Embryonic facial prominence (tissue), 1 donor: ENCODE measurements around the gene SOCS7.

Experiments
- DNase-seq: peaks from one replicate; pipeline ENCODE4 v3.0.0-alpha.2; 2016; ENCODE audit errors: extremely low spot score

Gene SOCS7

DNA sequence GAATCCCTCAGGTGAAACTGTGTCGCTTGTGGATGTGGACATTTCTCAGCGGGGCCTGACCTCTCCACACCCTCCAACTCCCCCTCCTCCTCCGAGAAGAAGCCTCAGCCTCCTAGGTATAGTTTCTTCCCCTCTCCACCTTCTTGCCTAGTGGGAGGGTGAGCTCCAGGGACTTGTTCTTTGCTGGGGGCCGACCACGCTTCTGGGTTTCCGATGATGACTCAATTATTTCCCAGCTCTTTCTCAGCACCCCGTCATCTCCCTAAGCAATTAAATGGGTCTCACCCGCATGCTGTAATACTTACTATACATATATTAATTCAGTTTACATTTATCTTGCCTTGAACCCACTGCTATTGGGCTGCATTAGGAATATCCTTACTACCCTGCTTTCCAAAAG is 13.1 kb downstream of the SOCS7 start:
- no peak for DNase-seq

GRCh38 chr17:38369124-38369886 is 17.7 kb downstream of the SOCS7 start:
- no peak for DNase-seq

- no peak for DNase-seq
These were observed 27.8 kb downstream of the SOCS7 start for GRCh38 chr17:38379448-38379847.

GRCh38 chr17:38395090-38395489 is 43.4 kb downstream of the SOCS7 start:
- DNase-seq = no peak

GRCh38 chr17:38397227-38397626 is 45.6 kb downstream of the SOCS7 start:
- no peak for DNase-seq

DNA sequence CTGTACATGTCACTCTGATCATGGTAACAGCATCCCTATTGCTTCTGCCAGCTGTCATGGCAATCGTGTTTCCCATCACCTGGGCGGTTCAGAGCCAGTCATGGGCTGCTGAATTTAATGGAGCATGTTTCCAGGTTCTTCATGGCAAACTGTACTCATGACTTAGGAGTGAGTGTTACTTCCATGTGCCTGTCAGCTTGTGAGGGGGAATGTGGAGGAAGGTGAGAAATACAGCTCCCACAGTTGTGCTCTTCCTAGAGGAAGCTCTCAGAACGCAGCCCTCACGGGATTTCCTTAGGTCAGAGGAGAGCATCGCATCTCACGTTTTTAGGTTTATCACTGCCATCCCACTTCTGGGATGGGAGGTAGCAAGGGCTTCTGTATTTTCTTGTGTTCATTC is 48.6 kb downstream of the SOCS7 start:
- DNase-seq = no peak

GRCh38 chr17:38401459-38401858 is 49.8 kb downstream of the SOCS7 start:
- no peak for DNase-seq

DNA sequence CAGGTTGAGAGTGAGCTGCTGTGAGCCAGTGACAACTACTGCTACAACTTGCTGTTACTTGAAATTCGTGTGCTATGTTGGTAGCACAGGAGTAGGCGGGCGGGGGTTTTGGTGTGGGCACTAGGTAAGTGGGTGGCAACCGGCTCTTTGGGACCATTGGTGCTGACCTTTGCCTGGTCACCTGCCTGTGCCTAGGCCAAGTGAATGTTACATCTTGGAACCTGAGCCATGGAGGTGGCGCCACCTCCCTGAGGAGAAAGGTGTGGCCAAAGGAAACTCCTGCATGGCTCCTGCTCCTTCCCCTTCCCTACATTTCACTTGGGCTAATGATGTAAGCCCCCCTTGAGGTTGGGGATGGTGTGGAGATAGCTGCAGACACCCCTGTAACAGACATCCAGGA is 51.3 kb downstream of the SOCS7 start:
- no peak for DNase-seq

GRCh38 chr17:38403491-38403890 is 51.8 kb downstream of the SOCS7 start:
- no peak for DNase-seq

- DNase-seq = no peak
These were observed 52.7 kb downstream of the SOCS7 start for GRCh38 chr17:38404174-38404943.

DNA sequence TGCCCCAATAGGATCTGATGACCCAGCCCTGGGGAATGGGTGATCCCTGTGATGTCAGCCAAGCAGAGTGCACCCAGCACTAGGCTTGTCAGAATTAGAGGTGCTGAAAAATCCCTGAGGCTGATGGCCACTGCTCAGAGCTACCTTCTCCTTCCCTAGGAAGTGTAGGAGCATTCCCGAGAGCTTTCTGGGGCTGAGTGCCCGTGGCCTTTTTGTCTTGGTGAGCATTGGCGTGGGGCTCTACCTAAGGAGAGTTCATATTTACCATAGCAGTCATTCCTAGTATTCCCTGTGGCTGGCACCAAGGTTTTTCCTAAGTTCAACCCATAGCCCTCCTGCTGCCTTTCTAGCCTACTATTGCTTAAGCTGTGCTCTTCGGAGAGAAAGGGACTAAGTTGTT is 54.0 kb downstream of the SOCS7 start:
- no peak for DNase-seq

GRCh38 chr17:38410201-38410600 is 58.6 kb downstream of the SOCS7 start:
- DNase-seq = no peak

DNA sequence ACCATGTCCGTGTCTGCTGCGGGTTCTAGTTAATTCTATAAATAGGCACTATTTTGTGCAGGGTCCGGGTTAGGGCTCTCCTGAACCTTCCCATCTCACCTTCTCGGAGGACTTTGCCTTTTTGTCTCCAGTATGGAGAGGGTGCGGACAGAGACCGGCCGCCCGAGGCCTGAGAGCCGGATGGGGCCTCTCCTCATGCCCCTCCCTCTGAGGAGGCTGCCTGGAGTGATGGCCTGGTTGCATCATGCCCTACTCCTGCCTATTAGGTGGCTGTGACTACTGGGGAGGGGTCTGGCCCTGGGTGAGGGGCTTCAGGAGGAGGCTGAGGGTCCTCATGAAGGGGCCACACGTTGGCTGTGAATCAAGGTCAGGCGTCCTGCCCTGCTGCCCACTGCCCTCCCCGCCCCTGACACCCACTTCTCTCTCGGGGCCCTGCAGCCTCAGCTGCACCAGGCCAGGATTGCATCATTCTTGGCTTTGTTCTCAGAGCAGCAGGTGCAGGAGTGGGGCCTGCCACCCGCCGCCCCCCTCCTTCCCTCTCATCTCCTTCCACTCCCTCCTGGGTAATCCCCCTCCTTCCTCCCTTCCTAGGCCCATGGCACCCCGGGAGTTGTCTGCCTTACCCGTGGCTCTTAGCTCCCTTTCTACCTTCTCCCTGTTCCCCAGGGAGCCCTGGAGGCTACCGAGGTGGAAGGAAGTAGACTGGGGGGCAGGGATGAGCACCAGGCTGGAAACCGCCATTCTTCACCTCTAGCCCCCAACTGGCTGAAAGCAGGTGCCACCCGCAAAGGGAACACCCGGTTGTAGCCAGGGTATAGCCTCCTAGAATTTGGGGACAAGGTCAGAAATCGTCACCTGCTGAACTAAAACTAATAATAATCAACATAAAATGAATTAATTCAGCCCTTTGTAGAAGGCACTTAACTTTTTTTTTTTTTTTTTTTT is 63.9 kb downstream of the SOCS7 start:
- DNase-seq = no peak

- DNase-seq = no peak
These were observed 65.2 kb downstream of the SOCS7 start for GRCh38 chr17:38416840-38417209.

- DNase-seq = no peak
These were observed 65.7 kb downstream of the SOCS7 start for GRCh38 chr17:38417210-38417951.

DNA sequence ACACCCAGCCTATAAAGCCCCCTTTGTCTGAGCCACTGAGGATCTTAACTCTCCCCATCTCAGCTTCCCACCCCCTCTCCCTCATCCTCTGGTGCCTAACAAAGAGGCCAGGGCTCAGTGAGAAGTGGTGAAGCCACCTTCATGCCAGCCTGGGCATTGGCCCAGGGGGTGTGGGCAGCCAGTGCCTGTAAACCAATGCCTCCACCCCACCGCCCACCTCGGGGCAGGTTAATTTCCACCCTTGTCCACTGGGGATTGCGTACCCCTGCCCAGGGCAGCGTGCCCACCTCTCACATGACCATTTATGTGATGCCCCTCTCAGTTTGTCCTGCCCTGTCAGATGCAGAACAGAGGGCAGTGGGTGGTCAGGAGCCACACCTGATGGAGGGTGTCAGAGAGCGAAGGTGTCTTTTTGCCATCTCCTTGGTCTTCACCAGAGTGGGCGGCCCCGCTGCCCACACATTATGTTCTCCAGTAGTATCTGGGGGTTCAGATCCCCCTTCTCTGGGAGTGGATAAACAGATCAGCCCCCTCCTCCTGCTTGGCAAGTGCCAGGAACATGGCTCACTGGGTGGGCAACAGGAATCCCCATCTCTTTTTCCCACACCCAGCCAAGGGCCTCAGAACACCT is 66.5 kb downstream of the SOCS7 start:
- DNase-seq = no peak

DNA sequence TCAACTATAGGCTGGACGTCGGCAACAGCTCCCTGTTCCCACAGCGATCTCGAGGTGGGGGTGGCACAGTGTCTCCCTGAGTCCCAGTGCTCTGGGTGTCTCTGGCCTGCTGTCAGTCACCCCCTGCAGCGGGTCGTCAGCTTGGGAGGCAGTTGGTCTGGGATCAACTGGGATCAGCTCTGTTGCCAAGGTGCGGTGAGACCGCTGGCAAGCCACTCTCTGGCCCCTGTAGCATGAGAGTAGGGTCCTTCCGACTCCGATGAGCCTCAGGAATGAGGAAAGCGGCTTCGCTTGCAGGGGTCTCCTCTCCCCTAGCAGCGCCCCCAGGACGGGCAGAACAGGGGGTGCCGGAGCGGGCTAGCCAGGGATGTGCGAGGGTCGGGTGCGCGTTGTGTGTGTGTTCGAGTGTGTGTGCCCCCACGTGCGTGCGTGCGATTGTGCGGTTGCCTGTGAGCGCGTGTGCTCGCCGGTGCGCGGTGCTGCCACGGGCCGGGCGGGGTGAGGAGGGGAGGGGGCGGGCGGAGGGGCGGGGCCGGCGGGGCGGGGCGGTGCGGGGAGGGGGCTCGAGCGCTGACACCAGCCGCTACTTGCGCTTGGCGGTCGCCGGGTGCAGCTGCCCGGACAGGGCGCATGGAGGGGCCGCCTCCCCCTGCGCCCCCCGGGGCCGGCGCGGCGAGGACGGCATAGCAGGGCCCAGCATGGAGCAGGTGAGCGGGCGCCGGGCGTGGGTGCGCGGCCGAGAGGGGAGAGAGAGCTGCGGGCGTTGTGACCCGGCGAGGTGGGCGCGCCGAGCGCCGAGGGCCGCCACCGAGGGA is 67.3 kb downstream of the SOCS7 start:
- DNase-seq = no peak

DNA sequence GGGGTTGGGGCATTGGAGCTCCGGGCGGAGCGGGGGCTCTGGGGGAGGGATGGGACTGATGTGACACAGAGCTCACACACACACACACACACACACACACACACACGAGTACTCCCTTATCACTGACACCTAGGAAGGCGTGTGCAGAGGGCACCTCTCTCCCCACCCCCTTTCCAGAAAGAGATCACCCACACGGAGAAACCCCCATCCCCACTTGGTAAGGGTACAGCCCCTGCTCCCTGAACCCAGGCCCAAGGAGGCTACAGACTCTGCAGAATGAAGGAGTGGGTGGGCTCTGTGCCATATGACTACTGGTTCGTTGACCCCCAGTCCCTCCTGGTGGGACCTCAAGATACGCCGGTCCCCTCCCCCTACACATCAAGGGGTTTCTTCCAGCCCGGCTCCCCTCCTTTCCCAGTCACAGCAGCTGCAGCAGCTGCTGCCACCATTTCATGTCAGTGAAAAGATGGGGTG is 67.9 kb downstream of the SOCS7 start:
- no peak for DNase-seq

- DNase-seq = no peak
These were observed 68.9 kb downstream of the SOCS7 start for GRCh38 chr17:38420518-38420917.
